Posterior vena cava (tissue), 2 donors: ENCODE results near the gene MBTPS1. TPM values are rescaled to one million over a fixed set of nuclear protein-coding genes. Genes with fewer than 3 reads are reported as not detected.
A peak's percentile ranks its signal among the peaks of the same experiment; 100 is the strongest.

Source experiments
- DNase-seq: peaks from one replicate; pipeline ENCODE4 v3.0.0-alpha.2; 2020; ENCODE audit warnings: low spot score
- intact Hi-C, 2 donors: fragments of 100-400 bp; cut with DNase I; formaldehyde crosslinking; loops; one replicate each; pipeline versions ENCODE4 v1.14.1 to v1.14.2; 2022 to 2023
- long read RNA-seq, 2 donors: library from polyadenylated mRNA; unstranded; transcript quantifications; one replicate each; pipeline ENCODE4 v2.0.0, GENCODE V29; 2020 to 2021
- total RNA-seq, 2 donors: library from RNA; stranded (reverse); fragmentation: NEBNext Ultra II Directional; extraction: Animal tissue kit (Norgen Biotek cat#: 25700); gene quantifications; one replicate each; pipeline ENCODE4 v1.2.1, GENCODE V29; 2021
- donor health status: DM: yes; HTN: yes; CAD: no.
- donor health status: DM: yes; HTN: yes; CAD: no.

MBTPS1 gene
- 10 to 100 TPM; 61.9 to 71.3 TPM for total RNA-seq
- long read RNA-seq, donor 1, full-length matches to known transcripts = 17 of 40 reads
- long read RNA-seq, donor 1, partial matches to known transcripts = 21 of 40 reads
- long read RNA-seq, donor 1, other reads (novel, unspliced or antisense) = 2 of 40 reads
- long read RNA-seq, donor 2, full-length matches to known transcripts = 1 of 39 reads
- long read RNA-seq, donor 2, partial matches to known transcripts = 37 of 39 reads
- long read RNA-seq, donor 2, other reads (novel, unspliced or antisense) = 1 of 39 reads

DNA sequence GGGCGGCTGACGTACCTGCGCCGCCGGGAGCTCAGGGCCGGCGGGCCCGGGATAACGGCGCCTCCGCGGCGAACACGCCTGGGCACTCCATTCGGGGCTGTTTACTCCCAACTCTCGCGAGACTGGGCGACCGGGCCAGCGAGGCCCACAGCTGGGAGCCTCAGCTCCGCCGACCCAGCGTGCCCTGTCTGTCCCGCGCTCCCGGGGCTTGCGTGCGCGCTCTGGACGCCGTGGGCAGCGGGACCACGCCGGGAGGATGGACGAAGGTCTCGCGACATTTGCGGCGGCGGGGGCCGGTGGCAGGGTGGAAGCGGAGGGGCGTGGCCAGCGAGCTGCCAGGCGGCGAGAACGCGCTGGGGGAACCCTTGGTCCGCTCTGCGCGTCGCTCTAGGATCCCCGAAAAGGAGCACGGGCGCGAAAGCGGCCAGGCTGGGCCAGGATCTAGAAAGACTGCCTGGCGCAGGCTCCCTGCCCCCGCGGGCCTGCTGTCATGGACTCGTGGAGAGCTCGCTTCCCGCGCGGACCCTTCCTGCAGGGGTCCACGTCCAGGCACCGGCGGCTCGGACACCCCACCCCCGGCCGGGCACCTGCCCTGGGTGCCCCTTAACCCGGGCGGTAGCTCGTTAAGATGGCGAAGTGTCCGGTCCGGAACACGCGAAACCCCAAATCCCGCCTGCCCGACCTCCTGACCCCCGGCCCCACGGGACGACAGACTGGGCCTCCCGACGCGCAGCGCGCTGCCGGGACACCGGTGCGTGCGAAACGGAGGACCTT, at the start of gene MBTPS1:
TSS of gene MBTPS1 (minus strand) at position 223 of the 774 bp plus-strand sequence. CDS start 15,159 bp downstream, outside the sequence.
- peak; percentile 100 for DNase-seq
- intact Hi-C loops = no loop called here

DNA sequence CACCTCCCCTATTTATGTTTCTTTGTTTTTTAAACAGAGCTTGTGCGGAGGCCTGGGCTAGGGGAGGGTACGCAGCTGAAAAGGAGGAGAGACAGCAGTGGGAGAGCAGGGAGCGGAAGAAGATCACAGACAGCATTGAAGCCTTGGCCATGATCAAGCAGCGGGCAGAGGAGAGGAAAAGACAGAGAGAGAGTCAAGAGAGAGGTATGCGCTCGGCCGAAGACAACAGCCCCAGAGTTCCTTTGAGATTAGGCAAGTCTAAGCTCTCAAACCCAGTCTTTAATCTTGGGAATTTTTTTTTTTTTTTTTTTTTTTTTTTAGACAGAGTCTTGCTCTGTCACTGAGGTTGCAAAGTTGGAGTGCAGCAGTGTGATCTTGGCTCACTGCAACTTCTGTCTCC, 49.0 kb upstream of the MBTPS1 start:
- intact Hi-C loops = no loop called here
- DNase-seq = peak; percentile 71

GRCh38 chr16:84161801-84162200, 45.1 kb upstream of the MBTPS1 start:
- no peak for DNase-seq
- intact Hi-C loops = no loop called here

- peak; percentile 48 for DNase-seq
- intact Hi-C loops = no loop called here
Observed at GRCh38 chr16:84161037-84161436, 44.3 kb upstream of the MBTPS1 start.

DNA sequence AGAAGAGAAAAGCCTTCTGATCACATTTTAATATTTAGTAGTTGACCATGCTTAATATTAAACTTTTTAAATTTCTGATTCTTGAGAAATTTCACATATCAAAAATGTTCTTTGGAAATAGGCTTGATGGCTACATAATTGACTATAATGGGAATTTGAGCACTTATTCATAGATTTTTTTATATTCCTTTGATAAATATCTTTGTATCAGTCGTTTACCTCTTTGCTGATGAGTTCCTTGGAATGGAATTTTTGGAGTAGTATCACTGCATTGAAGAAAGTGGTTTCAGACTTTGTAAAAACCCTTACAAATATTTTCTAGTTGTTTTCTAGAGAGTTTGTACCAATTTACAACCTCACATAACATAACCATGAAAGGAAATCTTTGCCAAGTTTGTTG, 43.1 kb upstream of the MBTPS1 start:
- DNase-seq = no peak
- intact Hi-C loops = no loop called here

DNA sequence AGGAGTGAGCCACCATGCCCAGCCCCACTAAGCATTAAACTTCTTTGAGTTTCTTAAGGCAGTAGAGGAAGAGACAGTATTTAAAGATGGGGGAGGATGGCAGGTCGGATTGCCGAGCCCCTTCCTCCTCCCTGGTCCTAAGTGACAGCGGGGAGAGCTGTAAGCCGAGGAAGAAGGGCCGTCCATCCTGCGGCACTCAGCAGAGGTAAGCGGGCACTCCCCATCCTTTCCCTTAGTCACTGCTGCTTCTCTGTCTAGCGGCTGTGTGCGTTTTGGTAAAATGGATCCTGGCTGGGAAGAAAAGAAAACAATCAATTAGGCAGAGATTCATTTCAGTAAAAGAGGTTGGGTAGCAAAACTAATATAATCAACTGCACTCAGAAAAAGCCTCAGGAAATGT, 42.3 kb upstream of the MBTPS1 start:
- intact Hi-C loops = no loop called here
- no peak for DNase-seq

DNA sequence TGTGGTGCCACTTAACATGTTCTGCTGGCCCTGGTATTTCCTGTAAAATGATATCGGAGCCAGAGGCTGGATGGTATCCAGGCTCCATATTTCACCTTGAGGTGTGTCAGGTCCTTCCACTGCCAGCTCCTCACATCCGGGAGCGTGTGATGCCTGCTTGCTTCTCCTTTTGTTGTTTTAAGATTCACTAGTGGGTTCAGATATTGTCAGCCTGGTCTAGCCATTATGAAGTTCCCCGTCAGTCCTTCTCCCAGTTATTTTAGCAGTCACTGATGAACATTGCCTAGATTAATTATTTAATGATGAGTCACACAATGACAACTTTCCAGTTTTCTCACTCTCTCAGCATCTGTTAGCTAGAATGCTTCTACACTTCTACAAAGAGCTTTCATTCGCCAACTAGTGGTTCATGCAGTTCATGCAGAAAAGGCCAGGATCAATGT, 39.6 kb upstream of the MBTPS1 start:
- intact Hi-C loops = no loop called here
- DNase-seq = no peak

- no peak for DNase-seq
- intact Hi-C loops = no loop called here
Observed at GRCh38 chr16:84155771-84156170, 39.0 kb upstream of the MBTPS1 start.

GRCh38 chr16:84155226-84155625, 38.5 kb upstream of the MBTPS1 start:
- intact Hi-C loops = no loop called here
- no peak for DNase-seq

GRCh38 chr16:84153660-84154214, 37.0 kb upstream of the MBTPS1 start:
- intact Hi-C loops = no loop called here
- no peak for DNase-seq

DNA sequence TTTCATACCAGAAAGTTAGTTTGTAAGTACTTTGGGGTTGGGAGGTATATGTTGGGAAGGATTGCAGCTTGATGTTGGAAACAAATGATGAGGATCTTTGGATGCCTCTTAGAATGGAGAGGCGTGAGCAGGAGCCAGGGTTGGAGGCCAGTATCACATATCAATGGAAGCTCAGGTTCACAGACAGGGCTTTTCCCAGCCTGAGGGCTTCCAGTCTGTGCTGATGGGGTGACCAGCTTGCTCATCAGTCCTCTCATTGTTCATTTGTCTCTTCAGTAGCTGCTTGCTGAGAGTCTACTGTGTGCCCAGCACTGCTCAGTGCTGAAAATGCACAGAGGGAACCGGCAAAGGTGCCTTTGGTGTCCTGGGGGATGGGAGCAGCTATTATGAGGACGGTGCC, 34.2 kb upstream of the MBTPS1 start:
- intact Hi-C loops = no loop called here

GRCh38 chr16:84144859-84145639, 28.3 kb upstream of the MBTPS1 start, which contains the start of the genes DNAAF1 and HSDL1:
Gene DNAAF1, plus strand, starts transcription at chr16:84145308. Its CDS starts 133 bp downstream, at chr16:84145441.
Gene HSDL1, minus strand, starts transcription at chr16:84145177. Its CDS starts 13,856 bp downstream, at chr16:84131321.
- intact Hi-C loops = no loop called here
- DNase-seq = peak; percentile 97

More for the DNA sequence above, 34.2 kb upstream of the MBTPS1 start:
- DNase-seq = no peak

GRCh38 chr16:84144209-84144858, 27.6 kb upstream of the MBTPS1 start:
- peak; percentile 82 for DNase-seq
- intact Hi-C loops = no loop called here

DNA sequence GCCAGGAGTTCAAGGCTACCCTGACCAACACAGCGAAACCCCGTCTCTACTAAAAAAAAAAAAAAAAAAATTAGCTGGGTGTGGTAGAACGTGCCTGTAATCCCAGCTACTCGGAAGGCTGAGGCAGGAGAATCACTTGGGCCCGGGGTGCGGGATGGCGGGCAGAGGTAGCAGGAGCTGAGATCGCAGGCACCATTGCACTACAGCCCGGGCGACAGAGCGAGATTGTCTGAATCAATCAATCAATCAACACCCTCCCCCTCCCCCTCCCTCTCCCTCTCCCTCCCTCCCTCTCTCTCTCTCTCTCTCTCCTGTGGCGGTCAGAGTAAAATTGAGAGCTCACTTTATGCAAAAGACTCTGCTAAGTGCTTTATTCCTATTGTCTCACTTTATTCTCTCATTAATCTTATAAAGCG, 27.1 kb upstream of the MBTPS1 start:
- intact Hi-C loops = no loop called here
- no peak for DNase-seq

DNA sequence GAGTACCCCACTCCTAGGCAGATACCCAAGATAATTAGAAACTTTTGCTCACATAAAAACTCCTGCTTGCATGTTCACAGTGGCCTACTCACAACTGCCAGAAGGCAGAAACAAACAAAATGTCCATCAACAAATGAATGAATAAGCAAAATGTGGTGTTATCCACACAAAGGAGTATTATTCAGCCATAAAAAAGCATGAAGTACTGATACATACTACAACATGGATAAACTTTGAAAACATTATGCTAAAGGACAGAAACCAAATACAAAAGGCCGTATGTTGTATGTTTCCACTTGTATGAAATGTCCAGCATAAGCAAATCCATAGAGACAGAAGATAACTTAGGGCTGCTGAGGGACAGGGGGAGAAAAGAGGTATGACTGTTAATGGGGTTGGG, 26.3 kb upstream of the MBTPS1 start:
- no peak for DNase-seq
- intact Hi-C loops = no loop called here

- no peak for DNase-seq
- intact Hi-C loops = no loop called here
Observed at GRCh38 chr16:84141143-84141670, 24.5 kb upstream of the MBTPS1 start.

DNA sequence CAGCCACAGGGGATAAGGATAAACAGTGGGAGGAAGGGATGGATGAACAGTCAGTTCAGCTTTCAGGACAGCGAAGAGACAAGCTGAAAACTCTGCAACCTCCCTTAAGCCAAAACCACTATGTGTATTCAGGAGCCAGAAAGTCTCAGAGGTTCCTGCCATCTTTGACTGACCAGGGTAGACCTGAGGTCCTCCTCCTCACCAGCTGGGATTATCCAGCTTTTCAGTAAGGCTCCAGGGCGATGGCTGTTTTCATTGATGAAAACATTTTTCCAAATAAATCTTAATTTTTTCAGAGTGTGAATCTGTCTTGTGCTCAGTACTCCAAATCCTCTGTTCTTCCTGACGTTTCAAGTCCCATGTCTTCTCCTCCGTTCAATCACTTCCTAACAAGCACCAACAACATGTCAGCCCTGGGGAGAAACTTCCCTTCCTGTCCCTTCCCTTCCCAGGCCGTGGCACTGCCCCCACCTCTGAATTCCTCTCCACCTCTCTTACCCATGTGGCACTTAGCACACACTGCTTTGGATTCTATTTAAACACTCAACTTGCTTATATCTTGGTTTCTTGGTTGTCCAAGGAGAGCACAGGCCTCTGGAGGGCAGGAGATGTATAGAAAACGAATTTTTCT, 23.0 kb upstream of the MBTPS1 start:
- no peak for DNase-seq
- intact Hi-C loops = no loop called here
